NCI-H2107 treated with DMSO at 0.1 percent for 48 hours (cell line): ENCODE results near the gene FNDC3A.

Experiments used
- DNase-seq: peaks from one replicate; lab custom pipeline; 2025; ENCODE audit not compliant: unreplicated experiment; lab: John Stamatoyannopoulos, UW

FNDC3A gene

DNA sequence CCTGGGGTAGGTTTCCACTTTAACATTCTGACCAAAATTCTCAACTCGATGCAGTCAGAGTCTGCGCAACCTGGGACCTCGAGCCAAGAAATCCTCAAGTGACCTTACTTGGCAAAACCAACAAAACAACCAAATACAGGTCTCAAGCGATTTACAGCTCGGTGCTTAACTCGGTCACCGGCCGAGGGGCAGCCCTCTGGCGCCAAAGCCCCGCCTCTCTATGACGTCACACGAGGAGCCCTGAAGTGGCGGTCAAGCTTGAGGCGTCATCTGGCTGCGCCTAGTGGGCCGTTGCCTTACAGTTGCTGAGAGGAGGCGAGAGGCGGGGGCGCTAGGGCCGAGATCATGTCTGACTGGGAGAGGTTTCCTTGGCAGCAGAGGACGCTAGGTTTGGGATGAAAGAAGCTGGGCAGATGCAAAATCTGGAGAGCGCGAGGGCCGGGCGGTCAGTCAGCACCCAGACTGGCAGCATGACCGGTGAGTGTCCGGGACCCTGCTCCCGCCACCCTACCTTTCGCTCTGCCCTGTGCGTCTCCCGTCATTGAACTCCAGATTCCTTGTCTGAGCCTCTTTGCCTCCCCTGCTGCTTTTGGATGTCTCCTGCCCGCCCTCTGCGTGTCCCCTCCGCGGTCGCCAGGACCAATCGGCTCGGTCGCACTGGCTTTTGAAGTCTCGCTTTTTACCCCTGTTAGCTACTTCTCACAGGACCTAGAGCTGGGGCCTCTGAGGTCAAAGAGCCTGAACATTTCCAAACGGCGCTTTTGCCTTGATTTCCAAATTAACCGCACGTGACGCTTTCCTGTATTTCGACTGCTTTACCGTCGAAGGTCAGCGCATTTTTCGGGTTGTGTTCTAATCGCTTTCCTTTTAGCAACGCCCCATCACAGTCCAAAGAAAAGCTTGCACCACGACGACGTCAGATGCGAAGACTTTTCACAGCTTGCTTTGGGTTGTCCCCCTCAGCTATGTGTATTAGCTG lies 272.2 kb downstream of the FNDC3A start, which contains the start of gene CDADC1:
Gene CDADC1 (plus strand): TSS at position 283 of the 979 bp plus-strand sequence. CDS start 113 bp downstream, at position 396.
- peak; percentile 58 for DNase-seq

DNA sequence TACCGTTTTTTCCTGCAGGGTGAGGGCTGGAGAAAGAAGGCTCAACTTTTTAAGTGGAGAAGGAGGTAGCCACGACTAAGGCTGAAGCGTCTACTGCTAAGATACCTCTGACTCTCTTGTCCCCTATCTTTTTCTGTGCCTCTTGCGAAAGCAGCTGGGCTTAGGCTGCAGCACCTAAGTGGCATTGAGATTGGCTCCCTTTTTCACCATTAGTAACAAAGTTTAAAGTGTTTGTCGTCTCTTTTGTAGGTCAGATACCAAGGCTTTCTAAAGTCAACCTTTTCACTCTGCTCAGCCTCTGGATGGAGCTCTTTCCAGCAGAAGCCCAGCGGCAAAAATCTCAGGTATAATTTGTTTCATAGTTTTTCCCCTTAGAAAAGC lies 272.9 kb downstream of the FNDC3A start:
- no peak for DNase-seq

DNA sequence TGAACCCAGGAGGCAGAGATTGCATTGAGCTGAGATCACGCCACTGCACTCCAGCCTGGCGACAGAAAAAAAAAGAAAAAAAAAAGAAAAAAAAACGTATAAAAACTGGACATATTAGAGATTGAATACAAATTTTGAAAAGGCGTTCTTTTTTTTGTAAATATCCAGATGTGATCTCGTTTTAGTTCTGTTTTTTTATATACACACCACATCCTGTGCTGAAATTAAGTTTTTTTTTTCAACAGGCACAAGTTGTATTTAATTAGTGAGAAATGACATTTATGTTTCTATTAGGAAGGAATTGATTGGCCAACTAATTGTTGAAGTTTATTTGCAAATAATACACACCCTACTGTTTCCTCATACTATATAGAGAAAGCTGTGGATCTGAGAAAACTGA lies 275.6 kb downstream of the FNDC3A start:
- DNase-seq, result no peak

DNA sequence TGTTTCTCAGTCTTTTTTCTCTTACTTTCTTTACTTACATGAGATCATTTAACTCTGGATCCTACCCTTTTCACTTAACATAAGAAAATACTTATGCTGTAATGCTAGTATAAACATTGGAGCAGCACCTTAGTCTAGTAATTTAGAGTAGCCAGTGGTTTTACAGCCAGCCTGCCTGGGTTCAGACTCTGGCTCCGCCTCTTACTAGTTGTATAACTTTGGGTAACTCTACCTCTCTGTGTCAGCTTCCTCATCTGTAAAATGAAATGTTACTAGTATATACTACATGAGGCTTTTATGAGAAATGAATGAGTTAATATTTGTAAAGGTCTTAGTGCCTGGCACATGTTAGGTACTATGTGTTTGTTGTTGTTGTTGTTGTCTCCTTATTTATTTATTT lies 277.6 kb downstream of the FNDC3A start:
- DNase-seq, result no peak

DNA sequence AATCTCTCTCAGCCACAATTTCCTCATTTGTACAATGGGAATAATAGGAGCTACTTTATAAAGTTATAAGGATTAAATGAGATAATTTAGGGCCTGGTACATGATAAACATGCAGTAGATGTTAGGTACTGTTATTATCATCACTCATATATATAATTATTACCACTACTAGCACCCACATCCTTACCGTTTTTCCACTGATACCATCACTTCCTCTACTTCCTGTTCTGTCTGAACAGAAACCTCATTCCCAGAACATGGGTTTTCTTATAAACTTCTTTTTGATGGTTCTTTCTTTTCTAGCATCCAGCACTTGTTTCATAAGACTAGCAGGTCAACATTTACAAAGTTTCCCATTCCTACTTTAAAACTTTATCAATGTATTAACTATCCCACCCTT lies 278.3 kb downstream of the FNDC3A start:
- no peak for DNase-seq

DNA sequence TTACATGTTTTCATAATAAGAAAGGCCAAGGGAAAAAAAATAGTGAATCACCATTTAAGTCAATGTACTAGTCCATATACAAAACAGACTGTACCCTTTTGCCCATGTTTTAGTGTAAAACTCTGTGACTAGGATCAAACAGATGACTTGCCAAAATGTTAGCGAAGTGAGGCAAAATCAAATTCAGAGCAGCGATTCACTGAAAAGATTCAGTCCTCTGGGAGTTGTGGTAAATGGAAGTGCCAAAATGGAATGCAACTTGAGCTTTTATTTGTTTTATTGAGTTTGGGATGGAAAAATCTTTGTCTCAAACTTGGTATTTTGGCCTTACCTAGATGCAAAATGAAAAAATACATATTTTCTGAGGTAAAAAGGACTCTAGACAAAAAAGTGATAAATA lies 281.1 kb downstream of the FNDC3A start:
- DNase-seq, result no peak

DNA sequence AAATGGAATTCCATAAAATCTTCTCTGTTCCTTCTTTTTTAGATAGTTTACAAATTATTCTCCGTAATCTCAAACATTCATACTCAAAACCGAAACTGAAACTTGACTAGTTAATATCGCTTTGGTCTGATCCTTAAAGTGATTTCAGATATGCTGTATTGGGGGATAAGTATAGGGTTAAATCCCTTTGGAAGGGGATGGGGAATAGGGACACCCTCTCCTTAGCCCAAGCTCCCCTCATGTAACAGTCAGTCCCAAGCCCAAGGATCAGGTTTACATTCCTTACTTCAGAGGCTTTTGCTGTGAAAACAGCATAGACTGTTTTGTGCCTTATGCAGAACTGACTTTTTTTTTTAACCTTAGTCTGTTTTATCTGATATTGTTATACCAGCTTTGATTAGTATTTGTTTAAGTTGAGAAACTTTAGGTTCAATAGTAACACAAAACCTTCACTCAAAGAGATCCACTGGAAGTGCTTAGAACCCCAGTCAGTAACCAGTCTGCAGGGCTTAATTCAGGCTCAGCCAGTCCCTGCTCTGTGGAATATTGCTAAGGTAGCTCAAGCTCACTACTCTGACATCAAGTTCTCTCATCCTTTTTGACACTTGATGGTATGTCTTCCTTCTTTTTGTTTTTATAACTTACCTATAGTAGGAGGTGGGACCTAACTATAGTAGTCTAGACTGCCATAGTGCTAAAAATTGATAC lies 282.5 kb downstream of the FNDC3A start:
- no peak for DNase-seq
